HCT116 (cell line): ENCODE results near the gene NBAS. TPM values are rescaled to one million over a fixed set of nuclear protein-coding genes. Genes with fewer than 3 reads are reported as not detected.

Experiments used
- ATAC-seq: fragments of 200-7000 bp; cut with Tn5 transposase; 2 replicates; pipeline ENCODE4 v1.9.1; 2020; ENCODE audit warnings: mild to moderate bottlenecking, moderate library complexity
- BruUV-seq: library from RNA; stranded (reverse); fragments of 400-500 nt; replicated peaks from 2 replicates; lab custom pipeline; 2021; lab: Mats Ljungman, UMichigan
- CTCF ChIA-PET: fragments of 300-600 bp; sonication (Branson Sonifier 250); formaldehyde crosslinking; loops from one replicate; lab custom pipeline; 2021; ENCODE audit warnings: antibody characterized with exemption; lab: Charles Lee
- POLR2A ChIA-PET: fragments of 300-600, 350-600 bp; sonication (Branson Sonifier 250); formaldehyde crosslinking; loops from one replicate; lab custom pipeline; 2021; ENCODE audit warnings: antibody characterized with exemption; lab: Charles Lee
- RAD21 ChIA-PET, 2 experiments: fragments of 300-600 bp; sonication (Branson Sonifier 250); formaldehyde crosslinking; loops; one replicate each; lab custom pipeline; 2023; ENCODE audit warnings: low total read pairs in 2 of 2; ENCODE audit not compliant: uncharacterized antibody in 2 of 2, unreplicated experiment in 2 of 2, low non-redundant PET in 1 of 2; lab: Charles Lee
- DNase-seq: peaks from one replicate; pipeline ENCODE4 v3.0.0-alpha.2; 2010; ENCODE audit warnings: low read depth, low spot score
- H2AFZ ChIP-seq: fragments of 200-600 bp; shearing (Covaris generic), sonication (generic); 2 replicates; pipeline ENCODE4 v1.6.1; 2017; ENCODE audit warnings: low read depth, mixed run types, mixed read lengths, antibody characterized with exemption, low read length; ENCODE audit not compliant: poor library complexity, severe bottlenecking
- H3K27ac ChIP-seq: 2 replicates; pipeline ENCODE4 v1.5.1; 2012; ENCODE audit warnings: low read depth, low read length
- H3K27me3 ChIP-seq: fragments of 200-600 bp; sonication (generic); 2 replicates; pipeline ENCODE4 v1.6.1; 2016; ENCODE audit warnings: mixed run types, low read length, mixed read lengths; ENCODE audit not compliant: insufficient read depth
- H3K36me3 ChIP-seq, 2 experiments: fragments of 200-500 bp in 1 of 2; fragments of 200-600 bp in 1 of 2; sonication (Bioruptor generic) in 1 of 2; sonication (generic) in 1 of 2; 2 replicates each; pipeline versions ENCODE4 v1.5.1 to v1.6.1; 2014 to 2016; ENCODE audit warnings: low read length in 2 of 2, inconsistent platforms in 1 of 2, mixed read lengths in 1 of 2, mixed run types in 1 of 2; ENCODE audit not compliant: insufficient read depth in 2 of 2, control insufficient read depth in 1 of 2
- H3K4me1 ChIP-seq, 2 experiments: fragments of 200-600 bp in 1 of 2; sonication (generic) in 1 of 2; 2 replicates each; pipeline versions ENCODE4 v1.5.1 to v1.6.1; 2012 to 2017; ENCODE audit warnings: low read length in 2 of 2, inconsistent platforms in 1 of 2, mild to moderate bottlenecking in 1 of 2, mixed read lengths in 1 of 2, mixed run types in 1 of 2, moderate library complexity in 1 of 2; ENCODE audit not compliant: insufficient read depth in 2 of 2, control insufficient read depth in 1 of 2
- H3K4me2 ChIP-seq: fragments of 200-600 bp; sonication (generic); 2 replicates; pipeline ENCODE4 v1.6.1; 2017; ENCODE audit warnings: mixed run types, low read length, mixed read lengths
- H3K4me3 ChIP-seq, 2 experiments: fragments of 200-600 bp in 1 of 2; sonication (generic) in 1 of 2; replicated peaks in 1 of 2; 2 replicates each; pipeline ENCODE4 v1.5.1; 2011 to 2016; ENCODE audit warnings: low read length in 2 of 2, control low read depth in 1 of 2, low read depth in 1 of 2, mild to moderate bottlenecking in 1 of 2, mixed read lengths in 1 of 2, mixed run types in 1 of 2
- H3K79me2 ChIP-seq: fragments of 200-600 bp; sonication (generic); 2 replicates; pipeline ENCODE4 v1.6.1; 2017; ENCODE audit warnings: mild to moderate bottlenecking, mixed run types, low read length, moderate library complexity, mixed read lengths; ENCODE audit not compliant: insufficient read depth
- H3K9ac ChIP-seq: fragments of 200-600 bp; sonication (generic); 2 replicates; pipeline ENCODE4 v1.6.1; 2016; ENCODE audit warnings: low read length, mixed read lengths
- H3K9me2 ChIP-seq: fragments of 200-600 bp; sonication (generic), shearing (Covaris generic); 2 replicates; pipeline ENCODE4 v1.6.1; 2017; ENCODE audit warnings: mixed run types, mild to moderate bottlenecking, moderate library complexity; ENCODE audit not compliant: insufficient read depth
- H3K9me3 ChIP-seq, 2 experiments: fragments of 200-500 bp in 1 of 2; fragments of 200-600 bp in 1 of 2; sonication (Bioruptor generic) in 1 of 2; sonication (generic) in 1 of 2; 2 replicates each; pipeline ENCODE4 v1.6.1; 2014 to 2017; ENCODE audit warnings: low read length in 2 of 2, mixed read lengths in 2 of 2, inconsistent platforms in 1 of 2, low read depth in 1 of 2, mild to moderate bottlenecking in 1 of 2, mixed run types in 1 of 2, moderate library complexity in 1 of 2; ENCODE audit not compliant: control insufficient read depth in 1 of 2, insufficient read depth in 1 of 2
- H4K20me1 ChIP-seq: fragments of 200-600 bp; sonication (generic), shearing (Covaris generic); 2 replicates; pipeline ENCODE4 v1.6.1; 2017; ENCODE audit warnings: mixed run types, mild to moderate bottlenecking, moderate library complexity; ENCODE audit not compliant: insufficient read depth
- CBX3 ChIP-seq: IDR thresholded peaks from 2 replicates; pipeline ENCODE4 v1.6.1; 2012; ENCODE audit warnings: low read depth
- CEBPB ChIP-seq: IDR thresholded peaks from 2 replicates; pipeline ENCODE4 v1.6.1; 2012; ENCODE audit warnings: low read depth
- EGR1 ChIP-seq: IDR thresholded peaks from 2 replicates; pipeline ENCODE4 v1.6.1; 2012; ENCODE audit warnings: low read depth
- ELF1 ChIP-seq: IDR thresholded peaks from 2 replicates; pipeline ENCODE4 v1.6.1; 2012; ENCODE audit warnings: low read depth, borderline replicate concordance
- EZH2 ChIP-seq: fragments of 200-600 bp; sonication (generic); IDR thresholded peaks from 2 replicates; pipeline ENCODE4 v1.6.1; 2017; ENCODE audit warnings: antibody characterized with exemption, mixed run types
- POLR2A ChIP-seq: IDR thresholded peaks from 2 replicates; pipeline ENCODE4 v1.7.0; 2011; ENCODE audit warnings: borderline replicate concordance; ENCODE audit not compliant: insufficient read depth, insufficient read length; ENCODE audit errors: extremely low read depth
- POLR2AphosphoS5 ChIP-seq: IDR thresholded peaks from 2 replicates; pipeline ENCODE4 v1.6.1; 2011; ENCODE audit warnings: mild to moderate bottlenecking, low read depth, low read length, moderate library complexity
- SRF ChIP-seq: IDR thresholded peaks from 2 replicates; pipeline ENCODE4 v1.6.1; 2012; ENCODE audit warnings: low read depth
- TCF7L2 ChIP-seq: IDR thresholded peaks from 2 replicates; pipeline ENCODE4 v1.7.0; 2011; ENCODE audit warnings: borderline replicate concordance, inconsistent platforms; ENCODE audit not compliant: insufficient read depth, insufficient read length; ENCODE audit errors: extremely low read depth
- YY1 ChIP-seq: IDR thresholded peaks from 2 replicates; pipeline ENCODE4 v1.6.1; 2011; ENCODE audit warnings: low read length, low read depth, moderate library complexity, mild to moderate bottlenecking; ENCODE audit not compliant: insufficient replicate concordance; ENCODE audit errors: extremely low read depth
- ZFX ChIP-seq: fragments of 450-650 bp; IDR thresholded peaks from 2 replicates; pipeline ENCODE4 v1.6.1; 2017
- intact Hi-C: fragments of 100-400 bp; cut with micrococcal nuclease; formaldehyde crosslinking; loops from 2 replicates; pipeline ENCODE4 v1.10.0; 2022
- total RNA-seq: library from RNA; stranded (reverse); gene quantifications from one replicate; pipeline ENCODE4 v1.2.1, GENCODE V29; 2021; ENCODE audit not compliant: unreplicated experiment
- TF ChIP-seq, protein P1 (sequence below): IDR thresholded peaks from 2 replicates; pipeline ENCODE4 v1.6.1; 2012
- TF ChIP-seq, protein P2 (sequence below): IDR thresholded peaks from 2 replicates; pipeline ENCODE4 v1.6.1; 2011; ENCODE audit warnings: mild to moderate bottlenecking, low read length, moderate library complexity; ENCODE audit not compliant: insufficient replicate concordance; ENCODE audit errors: extremely low read depth

Gene NBAS
- total RNA-seq, 1 experiment from 2014 or later: 32.8 TPM

GRCh38 chr2:15200581-15200980, 360.6 kb downstream of the NBAS start:
- DNase-seq: no peak
- ChIA-PET RAD21 (no interaction called here), POLR2A (no interaction called here), CTCF (no interaction called here)
- intact Hi-C loops: no loop called here
- BruUV-seq: no TSS peak
- H3K36me3 ChIP-seq: no peaks in the 10 kb centered on the region
- H3K79me2 ChIP-seq: no peaks in the 10 kb centered on the region
- TF ChIP-seq EZH2 (no peak), EGR1 (no peak), TCF7L2 (no peak), ELF1 (no peak), CBX3 (no peak), SRF (no peak), YY1 (no peak), ZFX (no peak), POLR2AphosphoS5 (no peak), POLR2A (no peak), CEBPB (no peak)
- TF ChIP-seq, protein P1, sequence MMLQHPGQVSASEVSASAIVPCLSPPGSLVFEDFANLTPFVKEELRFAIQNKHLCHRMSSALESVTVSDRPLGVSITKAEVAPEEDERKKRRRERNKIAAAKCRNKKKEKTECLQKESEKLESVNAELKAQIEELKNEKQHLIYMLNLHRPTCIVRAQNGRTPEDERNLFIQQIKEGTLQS: no peak
- TF ChIP-seq, protein P2, sequence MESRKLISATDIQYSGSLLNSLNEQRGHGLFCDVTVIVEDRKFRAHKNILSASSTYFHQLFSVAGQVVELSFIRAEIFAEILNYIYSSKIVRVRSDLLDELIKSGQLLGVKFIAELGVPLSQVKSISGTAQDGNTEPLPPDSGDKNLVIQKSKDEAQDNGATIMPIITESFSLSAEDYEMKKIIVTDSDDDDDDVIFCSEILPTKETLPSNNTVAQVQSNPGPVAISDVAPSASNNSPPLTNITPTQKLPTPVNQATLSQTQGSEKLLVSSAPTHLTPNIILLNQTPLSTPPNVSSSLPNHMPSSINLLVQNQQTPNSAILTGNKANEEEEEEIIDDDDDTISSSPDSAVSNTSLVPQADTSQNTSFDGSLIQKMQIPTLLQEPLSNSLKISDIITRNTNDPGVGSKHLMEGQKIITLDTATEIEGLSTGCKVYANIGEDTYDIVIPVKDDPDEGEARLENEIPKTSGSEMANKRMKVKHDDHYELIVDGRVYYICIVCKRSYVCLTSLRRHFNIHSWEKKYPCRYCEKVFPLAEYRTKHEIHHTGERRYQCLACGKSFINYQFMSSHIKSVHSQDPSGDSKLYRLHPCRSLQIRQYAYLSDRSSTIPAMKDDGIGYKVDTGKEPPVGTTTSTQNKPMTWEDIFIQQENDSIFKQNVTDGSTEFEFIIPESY: no peak
- H3K9ac ChIP-seq: no peak overlapping the region
- H4K20me1 ChIP-seq: no peaks in the 10 kb centered on the region
- H3K27ac ChIP-seq: no peak overlapping the region
- H3K9me3 ChIP-seq: no peaks in the 10 kb centered on the region
- no peak overlapping the region for H2AFZ ChIP-seq
- no peaks in the 10 kb centered on the region for H3K9me2 ChIP-seq
- H3K4me1 ChIP-seq: no peaks in the 10 kb centered on the region
- H3K4me2 ChIP-seq: no peak overlapping the region
- ATAC-seq: no peak
- no peaks in the 10 kb centered on the region for H3K27me3 ChIP-seq
- no peak overlapping the region for H3K4me3 ChIP-seq
